ENCODE results near the gene GRK7.

DNA sequence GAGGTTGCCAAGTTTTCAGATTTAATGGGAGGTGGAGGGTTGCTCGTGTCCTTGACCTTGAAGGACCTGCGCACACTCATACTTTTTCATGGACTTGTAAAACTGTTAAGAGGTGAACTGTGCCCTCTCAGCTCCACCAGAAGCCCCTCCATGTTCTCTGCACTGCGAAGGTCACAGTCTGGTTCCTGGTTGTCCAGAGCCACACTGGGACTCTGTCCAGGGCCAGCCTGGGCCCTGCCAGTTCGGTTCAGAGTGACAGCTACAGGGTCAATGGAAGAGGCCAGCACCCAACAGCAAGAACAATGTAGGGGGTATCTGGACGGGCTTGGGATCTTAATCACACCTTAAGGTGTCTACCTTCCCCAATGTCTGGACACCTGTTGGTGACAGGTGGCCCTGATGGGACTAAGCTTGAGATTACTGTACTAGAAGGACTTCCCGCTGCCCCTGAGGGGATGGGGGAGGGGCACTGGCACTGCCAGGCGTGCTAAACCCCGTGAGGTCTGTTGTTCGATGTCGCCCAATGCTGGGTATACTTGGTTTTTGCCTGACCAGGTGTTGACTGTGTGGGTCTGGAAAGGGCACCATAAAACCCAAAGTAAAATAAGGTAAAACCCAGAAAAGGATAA lies 34.7 kb downstream of the GRK7 start:
- TF ChIP-seq, protein P1, sequence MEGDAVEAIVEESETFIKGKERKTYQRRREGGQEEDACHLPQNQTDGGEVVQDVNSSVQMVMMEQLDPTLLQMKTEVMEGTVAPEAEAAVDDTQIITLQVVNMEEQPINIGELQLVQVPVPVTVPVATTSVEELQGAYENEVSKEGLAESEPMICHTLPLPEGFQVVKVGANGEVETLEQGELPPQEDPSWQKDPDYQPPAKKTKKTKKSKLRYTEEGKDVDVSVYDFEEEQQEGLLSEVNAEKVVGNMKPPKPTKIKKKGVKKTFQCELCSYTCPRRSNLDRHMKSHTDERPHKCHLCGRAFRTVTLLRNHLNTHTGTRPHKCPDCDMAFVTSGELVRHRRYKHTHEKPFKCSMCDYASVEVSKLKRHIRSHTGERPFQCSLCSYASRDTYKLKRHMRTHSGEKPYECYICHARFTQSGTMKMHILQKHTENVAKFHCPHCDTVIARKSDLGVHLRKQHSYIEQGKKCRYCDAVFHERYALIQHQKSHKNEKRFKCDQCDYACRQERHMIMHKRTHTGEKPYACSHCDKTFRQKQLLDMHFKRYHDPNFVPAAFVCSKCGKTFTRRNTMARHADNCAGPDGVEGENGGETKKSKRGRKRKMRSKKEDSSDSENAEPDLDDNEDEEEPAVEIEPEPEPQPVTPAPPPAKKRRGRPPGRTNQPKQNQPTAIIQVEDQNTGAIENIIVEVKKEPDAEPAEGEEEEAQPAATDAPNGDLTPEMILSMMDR (IDR thresholded peaks at IDR 0.05; ENCODE audit: low read depth, low read length): no peak
- TF ChIP-seq POLR2A (IDR thresholded peaks at IDR 0.05; ENCODE audit: extremely low read depth, insufficient read length): no peak
